ENCODE data around the gene PEAK1. TPM values are rescaled to one million over a fixed set of nuclear protein-coding genes. Genes with fewer than 3 reads are reported as not detected.

PEAK1 gene
- total RNA-seq, 1 donor from 2014 or later, result 71.8 TPM

- DNase-seq (ENCODE audit: low read depth in 2 of 2), result no peak
Measured at GRCh38 chr15:77143191-77143590, 276.7 kb downstream of the PEAK1 start.

DNA sequence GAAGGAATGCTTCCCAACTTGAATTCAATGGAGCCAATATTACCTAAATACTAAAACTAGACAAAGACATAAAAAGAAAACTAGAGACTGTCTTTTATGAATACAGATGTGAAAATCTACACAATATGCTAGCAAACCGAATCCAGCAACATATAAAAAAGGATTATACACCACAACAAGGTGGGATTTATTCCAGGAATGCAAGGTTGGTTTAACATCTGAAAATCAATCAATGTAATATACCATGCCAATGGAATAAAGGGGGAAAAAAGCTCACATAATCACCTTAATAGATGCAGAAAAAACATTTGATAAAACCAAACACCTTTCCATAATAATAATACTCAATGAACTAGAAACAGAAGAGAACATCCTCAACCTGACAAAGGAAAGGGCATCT, 279.7 kb downstream of the PEAK1 start:
- no peak for DNase-seq (ENCODE audit: low read depth in 2 of 2)

DNA sequence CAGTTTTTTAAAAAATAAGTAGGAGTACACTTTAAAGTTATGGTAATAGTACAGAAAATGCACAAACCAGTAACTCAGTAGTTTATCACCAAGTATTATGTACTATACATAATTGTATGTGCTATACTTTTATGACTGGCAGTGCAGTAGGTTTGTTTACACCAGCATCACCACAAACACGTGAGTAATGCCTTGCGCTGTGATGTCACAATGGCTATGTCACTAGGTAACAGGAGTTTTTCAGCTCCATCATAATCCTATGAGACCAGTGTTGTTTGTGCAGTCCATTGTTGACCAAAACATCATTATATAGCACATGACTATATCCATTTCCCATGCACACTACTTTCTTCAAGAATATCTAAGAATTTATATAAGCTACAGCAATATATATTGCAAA, 280.6 kb downstream of the PEAK1 start:
- DNase-seq (ENCODE audit: low read depth in 2 of 2), result no peak

- DNase-seq (ENCODE audit: low read depth in 2 of 2), result no peak
Measured at GRCh38 chr15:77138167-77138522, 281.8 kb downstream of the PEAK1 start.

- DNase-seq (ENCODE audit: low read depth in 2 of 2), result no peak
Measured at GRCh38 chr15:77135181-77135580, 284.7 kb downstream of the PEAK1 start.

- no peak for DNase-seq (ENCODE audit: low read depth in 2 of 2)
Measured at GRCh38 chr15:77130315-77130930, 289.5 kb downstream of the PEAK1 start.

DNA sequence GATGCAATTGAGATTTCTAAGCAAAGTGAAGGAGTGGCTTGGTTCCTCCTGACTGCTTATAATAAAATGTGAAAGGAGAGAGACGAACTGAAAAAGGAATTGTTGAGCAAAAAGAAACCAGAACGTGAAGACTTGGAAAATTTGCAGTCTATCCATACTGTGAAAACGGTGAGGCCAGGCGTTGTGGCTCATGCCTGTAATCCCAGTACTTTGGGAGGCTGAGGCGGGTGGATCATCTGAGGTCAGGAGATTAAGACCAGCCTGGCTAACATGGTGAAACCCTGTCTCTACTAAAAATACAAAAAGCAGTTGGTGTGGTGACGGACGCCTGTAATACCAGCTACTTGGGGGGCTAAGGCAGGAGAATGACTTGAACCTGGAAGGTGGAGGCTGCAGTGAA, 292.3 kb downstream of the PEAK1 start:
- no peak for DNase-seq (ENCODE audit: low read depth in 2 of 2)

DNA sequence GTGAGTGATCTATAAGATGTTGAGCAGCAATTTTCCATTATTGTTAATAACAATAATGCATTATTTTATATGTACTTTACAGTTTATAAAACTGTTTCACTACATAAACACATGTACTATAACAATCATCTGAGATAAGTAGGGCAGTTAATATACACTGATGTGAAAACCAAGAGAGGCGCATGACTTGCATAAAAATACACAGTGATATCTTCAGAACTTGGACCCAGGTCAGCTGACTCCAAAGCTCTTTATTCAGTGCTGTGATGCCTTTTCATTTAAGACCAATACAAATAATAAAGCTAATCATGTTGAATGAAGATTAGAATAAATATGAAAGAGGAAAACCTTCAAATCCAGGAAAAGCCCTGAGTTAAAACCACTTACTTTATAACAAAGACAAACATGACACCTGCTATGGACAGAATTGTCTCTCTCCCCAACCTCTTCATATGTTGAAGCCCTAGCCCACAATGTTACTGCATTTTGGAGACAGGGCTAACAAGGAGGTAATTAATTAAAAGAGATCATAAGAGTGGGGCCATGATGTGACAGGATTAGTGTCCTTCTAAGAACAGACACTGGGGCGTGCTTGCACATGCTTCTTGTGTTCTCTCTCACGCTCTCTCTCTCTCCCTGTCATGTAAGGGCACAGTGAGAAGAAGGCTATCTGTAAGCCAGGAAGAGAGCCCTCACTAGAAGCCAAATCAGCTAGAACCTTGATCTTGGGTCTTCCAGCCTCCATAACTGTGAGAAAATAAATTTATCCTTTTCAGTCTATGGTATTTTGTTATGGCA, 293.2 kb downstream of the PEAK1 start:
- no peak for DNase-seq (ENCODE audit: low read depth in 2 of 2)

- no peak for DNase-seq (ENCODE audit: low read depth in 2 of 2)
Measured at GRCh38 chr15:77123854-77124253, 296.1 kb downstream of the PEAK1 start.

DNA sequence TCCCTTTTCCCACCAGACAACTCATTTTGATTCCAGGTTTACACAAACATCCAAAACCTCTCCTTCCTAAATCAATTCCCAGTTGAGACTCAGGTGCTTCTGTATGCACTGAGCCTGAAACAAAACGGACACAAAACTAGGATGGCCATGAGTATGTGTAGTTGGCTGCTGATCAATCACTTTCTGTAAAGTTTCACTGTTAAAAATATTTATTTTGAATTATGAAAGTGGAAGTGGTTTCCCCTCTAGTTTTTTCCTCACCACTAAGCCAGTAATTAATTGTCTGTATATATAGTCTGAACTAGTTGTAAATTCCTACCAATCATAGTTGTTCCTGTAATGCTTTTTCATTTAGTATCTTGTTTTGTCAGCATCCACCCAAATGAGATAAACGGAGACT, 297.3 kb downstream of the PEAK1 start:
- DNase-seq (ENCODE audit: low read depth in 2 of 2), result no peak

GRCh38 chr15:77121599-77121998, 298.3 kb downstream of the PEAK1 start:
- no peak for DNase-seq (ENCODE audit: low read depth in 2 of 2)

GRCh38 chr15:77120576-77120975, 299.3 kb downstream of the PEAK1 start:
- no peak for DNase-seq (ENCODE audit: low read depth in 2 of 2)

DNA sequence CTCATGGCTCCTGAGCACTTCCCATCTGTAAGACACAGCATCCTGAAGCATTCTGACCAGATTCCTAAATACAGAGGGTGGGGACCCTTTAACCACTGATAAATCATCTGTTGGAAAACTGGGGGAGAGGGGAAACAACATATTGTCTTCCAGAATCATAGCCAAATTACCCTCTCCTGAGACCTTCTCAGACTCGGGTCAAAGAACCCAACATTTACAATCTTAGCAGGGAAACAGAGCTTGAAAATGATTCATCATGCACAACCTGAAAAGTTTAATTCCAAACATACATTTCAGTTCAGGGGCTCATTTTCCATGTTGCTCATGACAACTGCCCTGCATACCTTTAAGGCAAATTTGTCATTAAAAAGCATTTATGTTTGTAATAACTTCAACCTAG, 300.5 kb downstream of the PEAK1 start:
- DNase-seq (ENCODE audit: low read depth in 2 of 2), result no peak

GRCh38 chr15:77118882-77119321, 301.0 kb downstream of the PEAK1 start:
- DNase-seq (ENCODE audit: low read depth in 2 of 2), result peak; percentile 78 to 83

DNA sequence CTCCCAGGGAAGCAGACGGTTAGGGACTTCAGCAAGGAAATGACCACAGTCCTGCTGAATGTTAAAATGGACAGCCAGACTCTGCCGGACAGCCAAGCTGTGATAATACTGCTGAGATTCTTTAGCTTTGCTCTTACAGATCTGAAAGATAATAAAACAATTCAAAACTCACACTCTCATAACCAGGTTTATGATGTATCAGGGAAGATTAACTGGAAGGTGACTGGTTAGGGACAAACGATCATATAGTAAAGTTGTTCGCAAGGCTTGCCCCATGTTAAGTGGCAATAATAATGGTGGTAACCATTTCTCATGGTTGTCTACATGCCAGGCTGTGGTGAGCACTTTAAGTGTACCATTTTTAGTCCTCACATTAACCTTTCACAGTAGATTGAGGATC, 304.7 kb downstream of the PEAK1 start:
- no peak for DNase-seq (ENCODE audit: low read depth in 2 of 2)

DNA sequence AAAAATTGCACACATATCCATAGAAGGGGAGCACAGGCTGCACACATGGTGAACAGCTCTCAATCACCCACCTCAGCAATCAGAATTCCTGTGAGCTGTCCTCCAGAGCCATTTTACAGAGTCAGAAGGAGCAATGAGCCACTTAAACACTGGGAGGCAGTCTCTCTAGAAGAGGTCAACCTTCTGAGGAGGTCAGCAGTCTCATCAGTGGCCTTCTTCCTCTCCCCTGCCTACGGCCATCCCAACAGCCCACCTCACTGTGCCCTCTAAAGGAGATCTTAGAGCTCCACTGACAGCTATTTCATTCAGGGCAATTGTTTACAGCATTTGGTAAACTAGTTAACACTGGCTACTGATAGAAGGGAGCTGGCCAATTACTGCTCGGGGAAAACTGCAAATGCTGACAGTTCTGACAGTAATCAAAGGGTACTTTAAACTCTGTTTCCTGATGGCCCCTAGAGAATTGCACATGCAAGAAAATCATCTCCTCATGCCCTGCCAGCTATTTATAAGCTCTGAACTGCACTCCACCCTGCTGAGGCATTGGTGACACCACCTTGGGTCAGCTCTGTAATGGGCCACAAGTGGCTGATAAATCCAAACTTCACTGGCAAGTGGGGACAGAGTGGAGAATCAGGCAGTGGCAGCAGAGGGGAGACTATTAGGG, 306.9 kb downstream of the PEAK1 start:
- DNase-seq (ENCODE audit: low read depth in 2 of 2), result no peak

GRCh38 chr15:77111789-77112188, 308.1 kb downstream of the PEAK1 start:
- no peak for DNase-seq (ENCODE audit: low read depth in 2 of 2)

GRCh38 chr15:77107531-77108355, 312.2 kb downstream of the PEAK1 start:
- peak; percentile 50 to 72 for DNase-seq (ENCODE audit: low read depth in 2 of 2)

GRCh38 chr15:77107068-77107467, 312.8 kb downstream of the PEAK1 start:
- peak; percentile 25 to 45 for DNase-seq (ENCODE audit: low read depth in 2 of 2)

- DNase-seq (ENCODE audit: low read depth in 2 of 2), result peak; percentile 45 to 81
Measured at GRCh38 chr15:77104155-77104554, 315.7 kb downstream of the PEAK1 start.

DNA sequence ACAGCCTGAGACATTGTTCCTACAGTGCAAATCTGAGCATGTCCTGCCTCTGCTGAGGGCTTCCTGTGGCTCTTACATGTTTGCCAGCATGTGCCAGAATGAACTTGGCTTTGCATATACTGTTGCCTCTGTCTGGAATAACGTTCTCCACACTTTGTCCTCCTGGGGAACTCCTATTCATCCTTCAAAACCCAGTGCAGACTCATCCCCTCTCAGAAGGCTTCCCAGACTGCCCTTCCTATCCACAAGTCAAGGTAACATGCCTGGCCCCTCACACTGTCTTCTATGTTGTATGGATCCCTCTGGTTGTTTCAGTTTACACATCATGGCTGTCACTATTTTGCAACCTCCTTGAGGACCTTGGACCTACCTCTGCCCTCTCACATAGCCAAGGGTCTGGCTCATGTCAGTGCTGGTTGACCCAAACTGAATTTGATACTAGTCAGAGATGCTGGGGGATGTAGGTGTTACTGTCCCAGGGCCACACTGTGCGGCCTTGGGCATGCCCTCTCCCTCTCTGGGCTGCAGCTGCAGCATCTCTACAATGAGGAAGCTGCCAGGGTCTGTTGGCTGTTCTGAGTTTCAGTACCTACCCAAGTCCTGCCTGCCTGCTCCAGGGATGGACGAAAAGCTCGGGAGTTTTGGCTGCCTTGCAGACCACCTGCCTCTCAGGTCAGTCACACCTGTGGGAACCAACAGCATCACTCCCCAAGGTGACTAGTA, 320.0 kb downstream of the PEAK1 start:
- no peak for DNase-seq (ENCODE audit: low read depth in 2 of 2)

Measured in lung microvascular endothelial cell (primary cell).